ENCODE measurements around the gene NFASC.

Gene NFASC

DNA sequence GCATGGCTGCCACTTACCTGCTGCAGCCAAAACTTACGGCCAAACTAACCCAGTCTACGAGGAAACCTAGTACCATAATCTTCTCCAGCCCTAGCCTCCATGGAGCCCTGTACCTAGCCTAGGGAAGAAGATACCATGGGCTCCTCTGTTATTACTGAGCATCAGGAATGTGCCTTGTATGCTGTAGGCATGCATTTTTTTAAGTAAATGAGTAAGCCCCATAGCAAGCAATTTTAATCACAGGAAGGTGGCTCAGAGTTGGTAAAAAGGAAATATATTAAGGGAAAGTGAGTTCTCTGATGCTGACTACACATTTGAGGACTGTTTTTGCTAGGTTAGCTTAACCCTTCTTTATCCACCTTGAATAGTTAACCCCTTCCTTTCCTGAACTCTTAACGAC lies 21.2 kb downstream of the NFASC start:
- DNase-seq: no peak

DNA sequence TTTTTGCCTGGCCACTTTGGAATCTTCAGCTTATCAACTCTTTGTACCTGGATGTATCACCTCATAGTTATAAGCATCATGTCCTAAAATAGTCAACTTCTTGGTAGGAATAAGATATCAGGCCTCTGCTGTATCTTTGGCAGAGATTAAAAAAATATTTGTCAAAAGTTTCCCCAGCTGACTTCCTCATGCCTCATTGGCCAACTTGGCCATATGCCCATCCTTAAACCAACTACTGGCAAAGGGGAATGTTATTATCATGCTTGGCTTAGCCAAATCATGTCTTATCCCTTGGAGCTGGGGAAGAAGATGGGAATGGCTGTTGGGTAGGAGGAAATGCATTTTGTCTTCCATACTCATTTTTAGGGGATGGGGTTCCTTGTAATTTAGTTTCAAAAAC lies 23.4 kb downstream of the NFASC start:
- no peak for DNase-seq

GRCh38 chr1:204894606-204895005 lies 23.9 kb downstream of the NFASC start:
- DNase-seq: no peak

DNA sequence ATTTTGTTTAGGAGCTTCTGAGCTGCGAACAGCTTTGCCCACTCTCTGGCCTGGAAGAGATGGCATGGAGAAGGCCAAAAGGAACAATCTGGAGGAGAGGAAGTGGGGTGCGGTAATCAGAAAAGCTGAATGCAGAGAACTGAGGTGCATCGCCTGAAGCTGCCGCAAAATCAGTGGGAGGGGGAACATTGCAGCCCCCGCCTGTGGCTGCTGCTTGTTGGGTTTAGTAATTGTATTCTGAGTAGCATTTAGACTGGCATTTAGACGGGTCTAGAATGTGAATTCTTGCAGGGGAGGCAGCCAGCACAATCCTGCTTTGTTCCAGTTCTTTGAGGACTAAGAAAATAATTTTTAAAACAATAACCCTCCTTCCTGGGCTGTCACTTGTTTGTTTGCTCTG lies 25.4 kb downstream of the NFASC start:
- DNase-seq: no peak

DNA sequence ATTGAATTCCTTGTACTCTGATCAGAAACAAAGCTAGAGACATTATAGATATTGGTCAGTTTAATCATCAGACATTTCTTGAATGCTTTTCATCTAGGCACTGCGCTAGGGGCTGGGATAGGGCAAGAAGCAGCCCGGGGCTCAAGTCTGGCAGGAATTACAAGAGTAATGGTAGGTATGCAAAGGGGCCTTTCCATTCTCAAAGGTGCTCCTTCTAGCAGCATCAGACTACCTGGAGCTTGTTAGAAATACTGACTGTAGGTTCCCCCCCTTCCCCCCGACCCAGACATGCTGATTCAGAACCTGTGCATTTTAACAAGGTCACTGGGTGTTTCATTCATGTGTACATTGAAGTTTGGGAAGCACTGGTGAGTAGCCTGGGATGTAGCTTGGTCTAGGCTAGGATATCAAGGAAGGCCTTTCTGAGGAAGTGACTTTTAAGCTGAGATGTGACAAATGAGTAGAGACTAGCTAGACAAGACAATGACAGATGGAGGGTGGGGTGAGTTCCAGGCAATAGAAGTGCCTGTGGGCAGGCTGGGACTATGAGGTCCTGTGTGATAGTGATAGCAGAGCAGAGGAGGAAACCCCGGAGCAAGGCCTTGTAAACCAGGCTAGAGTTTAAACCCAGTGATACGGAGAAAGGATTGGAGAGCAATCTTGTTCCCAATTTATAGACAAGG lies 26.3 kb downstream of the NFASC start:
- DNase-seq: no peak

- DNase-seq: no peak
Measured at GRCh38 chr1:204900721-204901120, 30.1 kb downstream of the NFASC start.

DNA sequence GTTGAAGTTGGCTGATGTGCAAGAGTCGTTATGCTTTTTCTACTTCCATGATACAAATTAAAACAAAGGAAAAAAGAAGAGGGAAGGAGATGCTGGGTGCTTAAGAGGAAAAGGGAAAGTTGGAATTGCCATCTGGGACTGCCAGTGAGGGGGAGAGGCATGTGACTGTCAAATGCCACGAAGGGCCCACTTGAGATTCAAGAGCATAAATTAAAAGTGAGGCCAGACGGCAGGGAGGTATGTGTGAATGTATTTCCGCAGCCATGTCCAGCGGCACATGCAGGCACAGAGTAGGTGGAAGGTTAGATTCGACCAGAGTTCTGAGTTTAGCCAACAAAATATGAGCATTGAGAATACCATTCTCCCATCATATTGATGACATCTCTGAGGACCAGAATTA lies 32.0 kb downstream of the NFASC start:
- DNase-seq: no peak

DNA sequence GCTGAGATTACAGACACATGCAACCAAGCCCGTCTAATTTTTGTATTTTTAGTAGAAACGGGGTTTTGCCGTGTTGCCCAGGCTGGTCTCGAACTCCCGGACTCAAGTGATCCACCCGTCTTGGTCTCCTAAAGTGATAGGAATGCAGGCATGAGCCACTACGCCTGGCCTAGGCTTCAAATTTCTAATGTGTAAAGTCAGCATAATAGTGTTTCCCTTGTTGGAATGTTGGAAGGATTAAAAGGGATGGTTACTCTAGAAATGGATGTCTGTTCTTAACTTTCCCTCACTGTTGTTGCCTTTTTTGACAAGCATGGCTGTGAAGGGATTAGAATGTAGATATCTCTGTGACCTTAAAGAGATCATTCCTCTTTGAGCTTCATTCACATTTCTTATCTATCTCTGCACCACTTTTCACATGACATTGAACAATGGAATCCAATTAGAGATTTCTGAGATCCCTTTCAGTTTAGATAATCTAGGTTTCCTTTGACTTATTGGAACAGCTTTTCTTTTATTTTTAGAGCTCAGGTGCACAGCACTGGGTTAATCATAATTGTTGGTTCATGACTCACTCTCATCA lies 33.7 kb downstream of the NFASC start:
- no peak for DNase-seq

GRCh38 chr1:204909109-204909508 lies 38.4 kb downstream of the NFASC start:
- no peak for DNase-seq

- no peak for DNase-seq
Measured at GRCh38 chr1:204915861-204916495, 45.3 kb downstream of the NFASC start.

GRCh38 chr1:204917802-204918201 lies 47.1 kb downstream of the NFASC start:
- no peak for DNase-seq

DNA sequence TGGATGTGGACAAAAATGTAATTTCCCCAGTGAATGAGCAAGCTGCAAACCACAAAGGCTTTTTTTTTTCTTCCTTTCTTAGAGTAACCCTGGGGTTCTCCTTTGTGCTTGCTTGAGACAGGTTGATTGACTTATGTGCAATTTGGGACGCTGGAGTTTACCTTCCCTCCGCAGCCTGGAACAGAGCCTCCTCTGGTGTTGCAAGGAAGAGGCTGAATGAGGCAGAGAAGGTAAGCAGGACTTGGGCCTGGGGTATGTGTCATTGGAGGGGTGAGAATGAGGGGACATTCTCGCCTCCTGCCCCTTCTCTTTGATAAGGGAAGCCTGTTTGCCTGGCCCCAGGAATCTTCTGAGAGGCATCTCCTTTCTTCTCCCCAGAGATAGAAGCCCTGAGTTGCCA lies 49.8 kb downstream of the NFASC start:
- no peak for DNase-seq

DNA sequence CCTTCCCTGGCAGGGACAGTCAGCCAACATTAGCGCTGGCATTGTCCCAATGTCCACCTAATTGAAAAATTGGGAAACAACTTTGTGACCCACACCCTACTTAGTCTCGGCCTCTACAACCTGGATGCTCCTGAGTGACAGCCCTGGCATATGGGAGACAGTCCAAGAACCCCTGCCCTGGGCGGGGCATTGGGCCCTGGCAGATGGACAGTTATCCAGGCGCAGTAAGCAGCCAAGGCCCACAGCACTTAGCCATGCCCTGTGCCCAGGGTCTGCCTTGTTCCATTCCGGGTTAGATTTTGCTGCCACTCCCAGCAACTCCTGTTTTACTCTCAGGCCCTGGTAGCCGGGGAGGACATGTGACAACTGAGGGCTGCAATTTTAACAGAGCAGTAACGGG lies 50.3 kb downstream of the NFASC start:
- DNase-seq: no peak

DNA sequence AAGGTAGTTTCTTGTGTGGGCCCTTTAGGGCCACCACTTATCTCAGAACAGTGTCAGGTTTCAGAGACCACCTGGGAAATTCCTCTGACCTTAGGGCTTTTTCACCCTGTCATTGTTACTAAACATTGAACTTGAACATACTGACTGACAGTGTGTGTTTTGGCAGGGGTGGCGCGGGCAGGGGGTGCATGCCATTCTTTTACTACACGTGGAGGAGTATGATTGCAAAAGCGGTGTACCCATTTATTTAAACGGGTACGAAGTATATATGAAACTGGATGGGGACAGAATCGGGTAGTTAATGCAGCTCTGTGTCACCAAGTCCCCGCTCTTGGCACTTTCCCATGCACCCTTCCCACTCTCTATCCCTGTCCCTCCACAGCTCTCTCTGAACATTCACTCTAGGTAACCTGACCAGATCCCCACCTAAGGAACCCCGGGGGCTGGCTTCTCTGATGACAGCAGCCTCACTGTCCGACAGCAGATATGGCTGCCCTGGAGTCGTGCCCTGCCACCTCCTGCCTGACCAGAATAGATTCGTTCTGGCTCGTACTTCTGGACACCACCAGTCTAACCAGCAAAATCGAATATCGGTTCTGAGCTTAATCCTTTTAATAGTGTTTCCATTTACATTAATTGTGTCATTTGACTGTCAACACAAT lies 51.3 kb downstream of the NFASC start:
- DNase-seq: no peak

DNA sequence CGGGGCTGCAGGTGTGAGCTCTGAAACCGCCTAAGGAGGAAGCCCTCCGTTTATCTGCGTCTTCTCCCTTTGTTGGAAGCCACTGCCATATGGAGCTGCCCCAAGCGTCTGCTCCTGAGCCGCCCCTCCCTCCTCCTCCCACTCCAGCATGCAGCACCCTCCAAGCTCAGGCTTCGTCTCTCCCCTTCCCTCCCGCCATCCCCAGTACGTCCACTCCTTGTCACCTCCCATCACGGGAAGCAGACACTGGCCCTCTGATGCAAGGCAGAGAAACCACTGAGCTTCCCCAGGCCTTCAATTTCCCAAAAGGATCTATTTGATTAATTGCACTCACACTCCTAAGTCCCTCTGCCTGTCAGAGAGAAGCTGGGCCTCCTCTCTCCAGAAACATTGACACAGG lies 52.5 kb downstream of the NFASC start:
- DNase-seq: no peak

GRCh38 chr1:204923626-204924012 lies 53.0 kb downstream of the NFASC start:
- DNase-seq: no peak

- no peak for DNase-seq
Measured at GRCh38 chr1:204924013-204924759, 53.5 kb downstream of the NFASC start.

GRCh38 chr1:204925701-204926100 lies 55.0 kb downstream of the NFASC start:
- DNase-seq: no peak

- no peak for DNase-seq
Measured at GRCh38 chr1:204927673-204928641, 57.3 kb downstream of the NFASC start.

DNA sequence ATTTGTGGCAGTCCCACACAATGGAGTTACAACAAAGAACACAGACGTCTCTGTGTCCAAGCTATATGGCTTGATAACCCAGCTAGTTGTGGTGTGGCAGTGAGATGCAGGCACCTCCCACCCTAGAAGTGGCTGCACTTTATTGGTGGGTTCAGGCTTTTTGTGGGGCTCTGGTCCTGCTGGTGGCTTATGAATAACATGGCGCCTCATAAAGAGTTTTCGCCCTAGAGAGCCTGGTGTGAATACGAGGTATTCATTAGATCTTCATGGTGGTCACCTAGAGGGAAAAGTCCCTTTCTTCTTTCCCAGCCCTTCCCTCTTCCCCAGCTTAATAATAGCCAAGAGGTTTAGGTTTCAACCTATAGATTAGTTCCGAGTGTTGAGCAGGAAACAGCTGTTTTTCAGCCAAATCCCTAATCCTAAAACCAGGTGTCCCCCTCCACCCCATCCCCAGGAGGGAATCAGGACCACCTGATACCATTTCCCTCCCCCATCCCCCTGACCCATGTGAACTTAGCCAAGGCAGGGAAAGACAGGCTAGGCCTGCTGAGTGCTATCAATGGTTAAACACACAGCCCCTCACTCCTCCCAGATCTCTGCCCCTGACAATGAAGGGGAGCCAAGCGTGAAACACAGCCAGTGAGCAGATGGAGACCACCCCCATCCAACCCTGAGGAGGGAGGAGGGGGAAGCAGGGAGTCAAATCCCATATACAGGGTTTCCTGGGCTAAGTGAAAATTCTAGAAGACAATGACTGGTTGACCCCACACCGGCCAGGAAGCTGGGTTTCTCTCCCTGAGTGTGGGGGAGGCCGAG lies 58.2 kb downstream of the NFASC start:
- DNase-seq: no peak

GRCh38 chr1:204929487-204930154 lies 59.0 kb downstream of the NFASC start:
- no peak for DNase-seq

Data from left hindlimb (tissue), 1 donor.